Fibroblast of skin of right quadriceps (primary cell): ENCODE measurements around the gene RCBTB1.
A peak's percentile ranks its signal among the peaks of the same experiment; 100 is the strongest.

Experiments
- DNase-seq: peaks from one replicate; pipeline ENCODE4 v3.0.0-alpha.2; 2013

The RCBTB1 gene

DNA sequence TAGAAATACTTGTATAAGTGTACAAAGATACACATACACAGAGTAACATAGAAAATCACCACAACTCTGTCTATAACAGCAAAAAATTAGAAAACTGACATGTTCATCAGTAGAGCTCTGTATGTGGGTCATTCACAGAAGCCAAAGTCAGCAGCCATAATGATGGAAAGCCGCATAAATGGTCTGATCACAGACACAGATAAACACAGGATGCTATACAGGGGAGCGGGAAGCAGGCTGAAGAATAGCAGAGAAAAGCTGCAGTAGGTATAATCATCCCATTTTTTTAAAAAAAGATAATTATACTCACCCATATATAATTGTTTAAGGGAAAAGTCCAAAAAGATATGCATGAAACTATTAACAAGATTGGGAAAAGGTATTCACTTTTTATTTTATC is 31.5 kb downstream of the RCBTB1 start:
- no peak for DNase-seq

DNA sequence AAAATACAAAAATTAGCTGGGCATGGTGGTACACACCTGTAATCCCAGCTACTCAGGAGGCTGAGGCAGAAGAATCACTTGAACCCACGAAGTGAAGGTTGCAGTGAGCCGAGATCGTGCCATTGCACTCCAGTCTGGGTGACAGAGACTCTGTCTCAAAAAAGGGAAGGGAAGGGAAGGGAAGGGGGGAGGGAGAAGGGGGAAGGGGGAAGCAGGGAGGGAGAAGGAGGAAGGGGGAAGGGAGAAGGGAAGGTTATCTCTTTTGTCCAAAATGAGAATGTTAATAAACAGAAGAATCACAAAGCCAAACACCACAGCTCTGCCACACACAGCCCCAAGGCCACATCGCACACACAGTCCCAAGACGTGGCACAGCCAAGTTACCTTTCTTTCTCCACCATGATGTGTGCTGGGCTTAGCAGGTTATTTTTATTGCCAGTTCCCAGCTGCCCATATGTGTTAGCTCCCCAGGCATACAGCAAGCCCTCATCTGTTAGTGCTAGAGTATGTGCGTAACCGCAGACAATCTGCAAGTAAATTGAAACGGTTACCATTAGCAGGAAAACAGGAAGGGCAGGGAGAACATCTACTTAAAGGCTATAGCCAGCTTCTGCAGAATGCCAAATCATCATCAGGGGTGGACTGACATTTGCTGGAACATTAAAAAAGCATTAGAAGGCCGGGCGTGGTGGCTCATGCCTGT is 34.3 kb downstream of the RCBTB1 start:
- DNase-seq, result no peak

DNA sequence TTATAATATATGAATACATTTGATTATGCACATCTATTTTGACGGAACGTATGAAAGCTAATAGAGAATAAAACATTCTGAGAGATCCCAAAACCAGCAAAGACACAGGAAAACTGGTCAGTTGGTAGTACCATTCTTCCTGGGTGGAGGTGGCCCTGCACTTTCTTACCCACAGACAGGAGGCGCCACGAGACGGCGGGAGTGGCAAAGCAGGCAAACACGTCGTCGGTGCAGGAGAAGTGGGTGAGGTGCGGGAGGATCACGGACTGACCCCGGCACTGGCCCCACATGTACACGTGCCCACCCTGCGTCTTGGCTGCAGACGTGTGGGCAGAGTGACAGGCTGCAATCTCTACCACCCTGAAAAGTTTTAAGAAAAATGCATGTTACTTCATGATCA is 36.1 kb downstream of the RCBTB1 start:
- no peak for DNase-seq

DNA sequence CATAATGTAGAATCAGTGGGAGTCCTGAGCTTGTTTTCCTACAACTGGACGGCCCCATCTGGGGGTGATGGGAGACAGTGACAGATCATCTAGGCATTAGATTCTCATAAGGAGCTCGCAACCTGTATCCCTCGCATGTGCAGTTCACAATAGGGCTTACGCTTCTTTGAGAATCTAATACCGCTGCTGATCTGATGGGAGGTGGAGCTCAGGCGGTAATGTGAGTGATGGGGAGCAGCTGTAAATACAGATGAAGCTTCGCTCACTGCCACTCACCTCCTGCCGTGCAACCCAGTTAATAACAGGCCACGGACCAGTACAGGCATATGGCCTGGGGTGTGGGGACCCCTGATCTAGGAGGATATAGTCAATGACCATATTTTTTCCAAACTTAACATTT is 38.8 kb downstream of the RCBTB1 start:
- DNase-seq, result no peak

DNA sequence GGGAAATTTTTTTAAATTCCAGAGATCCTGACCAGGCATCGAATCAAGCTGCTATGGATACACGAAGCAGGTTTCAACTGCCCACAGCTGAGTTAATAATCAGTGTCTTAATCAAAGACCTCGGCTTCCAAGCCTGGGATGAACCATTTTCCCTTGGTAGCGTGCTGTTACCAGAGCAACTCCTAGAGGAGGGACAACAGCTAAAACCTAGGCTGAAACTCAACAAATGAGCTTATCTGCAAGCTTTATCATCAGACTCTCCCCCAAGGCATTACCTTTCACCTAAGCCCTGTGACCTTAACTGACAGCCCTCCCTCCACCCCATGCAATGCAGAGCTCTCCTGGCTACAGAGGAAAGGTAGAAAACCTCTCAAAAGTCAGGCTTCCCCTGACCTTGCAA is 39.7 kb downstream of the RCBTB1 start:
- no peak for DNase-seq

DNA sequence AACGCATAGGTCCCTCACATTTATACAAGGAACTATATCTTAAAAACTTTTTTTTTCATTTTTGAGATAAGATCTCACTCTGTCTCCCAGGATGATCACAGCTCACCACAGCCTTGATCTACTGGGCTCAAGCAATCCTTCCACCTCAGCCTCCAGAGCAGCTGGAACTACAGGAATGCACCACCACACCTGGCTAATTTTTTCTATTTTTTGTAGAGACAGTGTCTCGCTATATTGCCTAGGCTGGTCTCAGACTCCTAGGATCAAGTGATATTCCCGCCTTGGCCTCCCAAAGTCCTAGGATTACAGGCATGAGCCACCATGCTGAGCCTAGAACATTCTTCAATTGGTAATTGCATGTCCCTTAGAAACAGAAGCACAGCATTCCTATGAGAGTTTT is 41.7 kb downstream of the RCBTB1 start:
- DNase-seq, result no peak

DNA sequence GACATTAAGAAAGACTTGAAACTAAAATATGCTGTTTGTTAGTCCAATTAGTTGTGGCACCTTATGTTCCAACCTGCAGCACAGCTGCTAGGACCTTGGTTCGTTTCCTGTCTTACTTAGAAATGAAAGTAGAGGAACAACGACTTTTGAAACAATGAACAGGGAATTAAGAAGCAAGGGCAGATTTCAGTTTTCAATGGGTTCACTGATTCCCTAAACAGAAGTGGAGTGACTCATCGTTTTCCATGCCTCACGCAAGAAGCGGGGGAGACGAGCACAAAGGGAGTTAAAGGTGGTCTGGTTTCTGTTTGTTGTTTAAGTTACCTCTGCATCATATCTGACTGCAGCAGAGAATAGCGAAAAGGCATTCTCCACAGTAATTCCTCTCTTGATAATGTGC is 44.8 kb downstream of the RCBTB1 start:
- peak; percentile 8 for DNase-seq

DNA sequence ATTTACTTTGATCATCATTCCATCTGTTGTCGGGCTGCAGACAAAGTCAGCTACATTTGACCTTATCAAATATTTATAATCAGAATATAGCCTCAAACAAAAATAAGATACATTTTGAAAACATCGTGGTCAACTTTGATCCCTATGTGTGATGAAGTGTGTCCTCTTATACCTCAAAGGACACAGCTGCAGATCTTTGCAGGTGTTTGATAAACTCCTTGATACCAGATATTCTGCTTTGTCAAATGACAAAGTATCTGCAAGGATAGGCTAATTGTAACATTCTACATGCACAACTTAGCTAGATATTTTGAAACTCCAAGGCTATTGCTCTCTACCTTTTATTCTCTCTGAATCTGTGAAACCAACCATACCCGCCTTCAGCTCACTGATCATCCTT is 45.6 kb downstream of the RCBTB1 start:
- DNase-seq, result no peak

DNA sequence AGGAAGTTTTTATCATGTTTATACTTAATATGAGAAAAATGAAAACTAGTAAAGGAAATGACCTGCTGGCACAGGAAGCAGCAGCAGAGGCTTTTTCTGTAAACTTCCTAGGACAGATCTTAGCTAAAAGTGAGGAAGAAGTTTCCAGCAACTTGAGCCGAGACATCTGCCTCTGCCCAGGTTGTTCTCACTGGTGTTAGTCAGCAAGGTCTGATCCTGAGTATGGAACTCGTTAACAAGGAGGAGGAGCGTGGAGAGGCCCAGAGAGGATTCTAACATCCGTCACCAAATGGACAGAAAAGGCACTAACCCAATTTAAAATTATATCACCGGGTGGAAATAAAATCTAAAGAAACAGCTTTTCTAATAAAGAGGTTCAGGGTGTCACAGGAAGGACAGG is 46.0 kb downstream of the RCBTB1 start:
- DNase-seq, result no peak

DNA sequence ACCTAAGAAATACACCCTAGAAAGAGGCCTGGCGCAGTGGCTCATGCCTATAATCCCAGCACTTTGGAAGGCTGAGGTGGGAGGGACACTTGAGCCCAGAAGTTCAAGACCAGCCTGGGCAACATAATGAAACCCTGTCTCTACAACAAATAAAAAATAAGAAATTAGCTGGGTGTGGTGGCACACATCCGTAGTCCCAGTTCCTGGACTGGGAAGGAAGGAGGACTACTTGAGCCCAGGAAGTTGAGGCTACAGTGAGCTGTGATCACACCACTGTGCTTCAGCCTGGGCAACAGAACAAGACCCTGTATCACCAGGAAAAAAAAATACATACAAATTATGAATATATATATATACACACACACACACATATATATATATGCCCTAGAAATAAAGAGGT is 47.0 kb downstream of the RCBTB1 start:
- no peak for DNase-seq

DNA sequence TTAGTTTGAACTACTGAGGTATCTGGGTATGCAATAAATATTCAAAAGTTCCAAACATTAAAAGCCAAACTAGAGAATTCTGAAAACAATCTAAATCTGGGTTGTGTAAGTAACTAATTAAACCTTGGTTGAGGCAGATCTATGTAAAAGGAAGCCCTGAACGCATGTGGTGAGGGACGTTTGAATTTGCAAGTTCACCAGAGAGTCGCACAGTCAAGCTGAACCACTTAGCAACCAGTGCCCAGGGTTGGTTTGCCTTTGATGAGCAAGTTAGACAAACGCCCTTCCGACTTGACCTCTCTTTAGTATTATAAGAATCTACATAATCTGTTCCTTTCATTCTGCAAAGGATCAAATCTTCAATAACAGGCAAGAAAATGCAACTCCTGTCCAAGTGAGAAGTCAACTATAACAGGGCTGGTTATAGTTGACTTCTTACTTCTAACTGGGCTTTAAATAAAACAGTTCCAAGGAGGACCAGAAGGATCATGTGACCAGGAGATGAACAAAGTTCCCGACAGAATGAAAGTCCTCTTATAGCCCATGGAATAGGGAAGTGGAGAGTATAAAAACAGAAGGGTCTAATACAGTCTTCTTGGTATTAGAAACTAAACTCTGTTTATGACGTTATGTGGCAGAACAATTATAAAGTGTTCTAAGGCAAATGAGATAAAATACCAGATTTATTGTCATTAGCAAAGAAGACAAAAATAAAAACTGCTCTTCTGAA is 49.0 kb downstream of the RCBTB1 start:
- DNase-seq, result no peak

DNA sequence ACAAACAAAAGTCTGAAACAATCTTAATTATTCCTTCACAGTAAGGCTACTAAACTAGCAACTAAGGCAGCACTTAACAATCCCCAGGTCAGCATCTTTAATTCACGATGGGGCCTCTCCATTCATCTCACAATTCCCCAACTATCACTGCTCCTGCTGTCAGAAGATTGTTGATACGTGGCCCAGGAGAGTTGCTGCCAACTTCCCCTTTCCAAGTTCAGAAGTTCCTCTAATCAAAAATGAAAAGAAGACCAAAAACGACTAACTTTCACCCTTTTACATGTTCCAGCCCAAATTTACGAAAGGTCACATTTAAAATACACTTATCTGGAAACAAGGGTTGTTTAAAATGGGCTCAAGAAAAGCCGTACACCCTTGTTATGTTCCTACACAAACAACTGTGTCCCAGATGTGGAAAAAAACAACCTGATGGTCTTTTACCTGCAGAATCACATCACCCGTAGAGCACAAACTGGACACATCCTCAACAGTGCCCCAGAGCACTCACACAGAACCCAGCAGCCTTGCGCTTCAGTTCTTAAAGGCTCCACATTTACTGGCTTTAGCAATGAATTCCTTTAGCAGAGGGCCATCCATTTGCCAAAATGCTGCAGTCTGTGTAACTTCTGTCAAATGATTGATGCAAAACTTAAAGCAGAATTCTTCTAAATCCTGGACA is 51.6 kb downstream of the RCBTB1 start:
- no peak for DNase-seq

DNA sequence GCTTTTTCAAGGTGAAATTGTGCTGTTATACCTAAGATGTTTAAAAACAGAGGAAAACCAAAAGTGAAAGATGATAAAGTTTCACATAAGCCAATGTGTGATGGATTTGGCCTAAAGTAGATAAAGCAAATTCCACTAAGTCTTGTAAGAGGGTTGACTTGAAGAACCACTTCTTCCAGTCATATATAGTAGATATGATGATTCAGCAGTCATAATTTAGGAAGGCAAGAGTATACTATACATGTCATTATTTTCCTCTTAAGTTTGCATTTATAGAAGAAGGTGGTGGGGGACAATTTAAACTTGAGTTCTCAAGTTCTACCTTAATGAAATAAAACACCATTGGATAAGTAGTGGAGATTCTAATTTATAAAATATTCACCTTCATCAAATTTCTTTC is 52.3 kb downstream of the RCBTB1 start:
- no peak for DNase-seq

DNA sequence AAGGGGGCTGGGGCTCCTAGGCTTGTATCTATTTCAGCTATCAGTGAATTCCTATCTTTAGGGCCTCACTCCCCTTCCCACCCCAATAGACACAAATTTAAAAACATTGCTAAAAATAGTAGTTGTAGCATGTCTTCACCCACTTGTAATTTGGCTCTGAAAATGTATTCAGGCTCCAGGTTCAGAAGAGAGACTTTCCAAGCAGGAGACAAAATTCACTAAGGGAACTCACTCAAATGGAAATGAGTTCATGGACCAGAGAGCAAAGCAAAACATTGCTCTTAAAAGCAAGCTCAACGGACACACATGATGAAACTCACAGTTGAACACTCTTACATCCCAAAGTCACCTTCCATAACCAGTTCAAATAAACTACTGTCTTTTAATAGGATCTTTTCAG is 52.8 kb downstream of the RCBTB1 start:
- DNase-seq, result no peak

DNA sequence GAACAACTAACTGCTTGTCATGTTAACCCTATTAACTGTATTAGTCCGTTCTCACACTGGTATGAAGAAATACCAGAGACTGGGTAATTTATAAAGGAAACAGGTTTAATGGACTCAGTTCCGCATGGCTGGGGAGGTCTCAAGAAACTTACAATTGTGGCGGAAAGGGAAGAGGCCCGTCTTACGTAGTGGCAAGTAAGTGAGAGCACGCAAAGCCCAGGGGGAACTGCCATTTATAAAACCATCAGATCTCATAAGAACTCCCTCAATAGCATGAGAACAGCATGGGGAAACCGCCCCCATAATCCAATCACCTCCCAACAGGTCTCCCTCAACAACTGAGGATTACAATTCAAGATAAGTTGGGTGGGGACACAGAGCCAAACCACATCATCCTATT is 54.9 kb downstream of the RCBTB1 start:
- no peak for DNase-seq

DNA sequence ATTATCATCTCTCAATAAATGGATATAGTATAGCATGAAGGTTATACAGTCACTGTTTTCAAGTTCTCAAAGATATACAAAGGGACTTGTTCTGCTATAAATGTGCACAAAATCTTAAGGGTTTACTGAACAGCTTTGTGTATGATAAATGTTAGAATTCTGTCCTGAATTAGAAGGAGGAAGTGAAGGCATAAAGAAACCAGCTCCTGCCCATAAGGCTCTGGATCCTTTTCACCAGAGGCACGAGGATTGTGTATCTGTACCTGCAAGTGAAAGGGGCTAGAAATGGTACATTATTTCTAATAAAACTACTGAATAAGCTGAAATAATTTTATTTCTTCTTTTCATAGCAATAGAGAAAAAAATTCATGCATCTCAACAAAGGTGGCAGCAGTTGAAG is 57.2 kb downstream of the RCBTB1 start:
- DNase-seq, result no peak

DNA sequence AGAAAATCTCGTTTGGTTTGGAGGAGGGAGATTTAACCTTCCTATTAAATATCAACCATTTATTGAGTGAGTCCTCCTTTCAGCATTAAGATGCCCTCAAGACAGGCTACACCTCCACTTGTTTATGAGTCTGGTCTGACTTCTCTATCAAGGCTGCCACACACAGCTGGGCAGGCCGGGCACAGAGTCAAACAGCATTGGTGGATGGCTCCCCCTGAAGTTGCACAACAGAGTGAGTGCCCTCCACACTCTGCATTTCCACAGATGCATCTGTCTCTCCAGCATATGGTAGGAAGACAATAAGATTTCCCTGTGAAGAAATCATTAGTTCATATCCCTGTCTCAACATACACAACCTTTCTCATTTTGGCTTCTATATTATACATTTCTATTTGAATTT is 58.2 kb downstream of the RCBTB1 start:
- DNase-seq, result no peak

DNA sequence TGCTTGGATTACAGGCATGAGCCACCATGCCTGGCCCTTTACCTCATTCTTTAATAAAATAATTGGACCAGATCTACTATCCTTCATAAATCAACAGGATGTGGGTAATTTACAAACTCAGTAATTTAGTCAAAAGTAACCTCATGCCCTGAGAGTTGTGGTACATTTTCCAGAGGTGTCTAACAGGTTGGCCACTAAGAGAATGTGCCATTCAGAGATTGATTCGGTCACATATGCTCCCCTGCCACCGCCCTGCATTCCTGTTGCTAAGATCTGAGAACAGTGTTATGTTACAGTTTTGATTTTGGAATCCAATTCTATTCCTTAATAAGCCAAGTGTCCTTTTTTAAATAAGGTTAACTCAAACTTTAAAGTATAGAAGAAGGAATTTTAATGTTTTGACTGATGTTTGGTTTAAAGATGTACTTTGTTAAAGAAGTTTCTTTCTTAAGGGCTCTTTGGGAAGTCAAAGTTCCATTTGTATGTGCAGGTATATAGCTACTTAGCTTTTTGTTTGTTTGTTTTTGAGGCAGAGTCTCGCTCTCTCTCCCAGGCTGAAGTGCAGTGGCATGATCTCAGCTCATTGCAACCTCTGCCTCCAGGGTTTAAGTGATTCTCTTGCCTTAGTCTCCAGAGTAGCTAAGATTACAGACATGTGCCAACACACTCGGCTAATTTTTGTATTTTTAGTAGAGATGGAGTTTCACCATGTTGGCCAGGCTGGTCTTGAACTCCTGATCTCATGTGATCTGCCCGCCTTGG is 60.4 kb downstream of the RCBTB1 start:
- DNase-seq, result no peak

DNA sequence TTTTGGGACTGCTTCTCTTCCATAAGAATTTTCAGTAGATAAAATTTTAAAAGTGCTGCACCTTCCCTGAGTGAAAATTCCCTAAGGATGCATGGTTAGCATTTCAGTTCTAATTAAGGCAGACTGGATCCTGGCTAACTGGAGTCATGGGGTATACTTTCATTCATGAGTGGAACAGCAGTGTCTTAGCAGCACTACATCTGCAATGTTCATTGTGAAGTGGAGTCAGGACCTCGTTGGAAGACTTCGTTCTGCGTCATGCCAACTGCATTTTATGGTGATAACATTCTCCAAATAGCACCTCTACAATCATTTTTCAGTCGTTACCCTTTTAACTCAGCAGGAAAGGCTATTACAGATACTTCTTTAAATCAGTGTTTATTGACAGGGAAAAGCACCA is 64.1 kb downstream of the RCBTB1 start:
- no peak for DNase-seq

DNA sequence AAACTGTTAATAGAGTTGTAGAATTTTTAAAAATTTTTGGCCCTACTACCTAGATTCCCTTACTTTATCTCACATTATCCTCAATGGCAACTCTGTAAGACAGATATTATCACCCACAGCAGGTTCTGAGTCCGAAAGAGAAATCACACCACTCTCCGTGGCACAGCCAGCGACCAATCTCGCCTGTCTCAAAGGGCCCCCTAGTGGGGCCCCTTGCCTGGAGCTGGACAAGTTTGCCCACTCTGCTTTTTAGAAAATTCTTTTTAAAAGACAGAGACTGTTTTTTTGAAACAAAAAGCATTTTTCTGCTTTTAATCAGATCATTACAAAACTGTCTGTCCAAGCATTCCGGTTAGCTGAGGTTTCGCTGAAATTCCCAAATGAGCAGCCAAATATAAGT is 67.9 kb downstream of the RCBTB1 start:
- DNase-seq, result peak; percentile 9

DNA sequence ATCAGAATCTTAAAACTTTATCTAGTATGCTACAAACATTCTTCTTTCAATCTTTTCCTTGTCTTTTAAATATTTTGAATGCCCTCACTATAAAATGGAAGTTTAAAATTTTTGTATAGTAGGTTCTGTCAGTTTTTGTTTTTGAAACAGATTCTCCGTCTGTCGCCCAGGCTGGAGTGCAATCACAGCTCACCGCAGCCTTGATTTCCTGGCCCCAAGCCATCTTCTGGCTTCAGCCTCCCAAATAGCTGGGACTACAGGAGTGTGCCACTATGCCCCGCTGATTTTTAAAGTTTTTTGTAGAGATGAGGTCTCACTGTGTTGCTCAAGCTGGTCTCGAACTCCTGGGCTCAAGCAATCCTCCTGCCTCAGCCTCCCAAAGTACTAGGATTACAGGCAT is 68.9 kb downstream of the RCBTB1 start:
- no peak for DNase-seq

DNA sequence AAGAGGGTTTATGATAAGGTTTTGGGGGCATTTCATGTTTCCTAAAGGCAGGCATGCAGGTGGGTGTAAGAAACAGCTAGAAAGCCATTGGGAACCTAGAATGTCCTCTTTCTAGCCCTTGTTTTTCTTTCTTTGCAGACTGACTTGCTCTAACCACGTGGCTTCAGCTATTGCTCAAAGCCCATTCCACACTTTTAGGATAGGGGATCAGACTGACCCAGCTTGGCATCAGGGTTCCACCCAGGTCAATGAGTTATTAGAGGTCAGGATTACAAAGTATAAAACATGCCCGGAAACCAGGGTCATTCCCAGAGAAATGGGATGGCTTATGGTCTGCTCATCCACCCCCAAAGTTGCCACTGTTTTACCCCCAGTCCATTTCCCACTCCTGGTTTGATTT is 72.8 kb downstream of the RCBTB1 start:
- DNase-seq, result no peak

DNA sequence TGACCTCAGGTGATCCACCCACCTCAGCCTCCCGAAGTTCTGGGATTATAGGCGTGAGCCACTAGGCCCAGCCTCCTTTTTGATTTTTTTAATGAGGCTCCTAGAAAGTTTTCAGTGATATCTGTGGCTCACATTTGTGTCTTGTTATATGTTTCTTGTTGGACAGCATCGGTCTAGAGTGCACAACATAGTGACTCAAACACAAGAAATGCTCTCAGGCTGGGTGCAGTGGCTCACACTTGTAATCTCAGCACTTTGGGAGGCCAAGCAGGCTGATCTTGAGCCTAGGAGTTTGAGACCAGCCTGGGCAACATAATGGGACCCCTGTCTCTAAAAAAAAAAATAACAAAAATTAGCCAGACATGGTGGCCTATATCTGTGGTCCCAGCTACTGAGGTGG is 81.4 kb downstream of the RCBTB1 start:
- DNase-seq, result no peak

DNA sequence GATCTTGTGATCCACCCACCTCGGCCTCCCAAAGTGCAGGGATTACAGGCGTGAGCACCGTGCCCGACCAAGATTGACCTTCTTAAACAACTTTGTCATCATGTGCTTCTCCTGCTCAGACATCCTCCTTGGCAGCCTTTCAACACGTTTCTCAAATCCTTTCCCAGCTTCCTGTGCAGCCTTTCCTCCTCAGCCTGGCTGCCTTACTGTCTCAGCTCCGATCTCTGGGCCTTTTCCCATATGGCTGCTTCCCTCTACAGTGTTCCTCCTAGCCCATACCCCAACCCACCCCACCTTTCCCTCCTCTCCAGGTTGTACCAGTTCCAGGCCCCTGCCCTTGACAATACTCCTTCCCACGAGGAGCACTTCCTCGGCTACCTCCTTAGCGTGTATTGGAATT is 82.4 kb downstream of the RCBTB1 start:
- DNase-seq, result peak; percentile 45
